NCI-H748 (cell line): Measurements from ENCODE around the gene FBXW5.
A peak's percentile ranks its signal among the peaks of the same experiment; 100 is the strongest.

Source experiments
- DNase-seq: peaks from one replicate; lab custom pipeline; 2025; ENCODE audit not compliant: unreplicated experiment; lab: John Stamatoyannopoulos, UW

FBXW5 gene

GRCh38 chr9:136978073-136978864 lies 33.7 kb upstream of the FBXW5 start:
- DNase-seq = peak; percentile 81

- DNase-seq = no peak
Observed at GRCh38 chr9:136977649-136978072, 33.1 kb upstream of the FBXW5 start.

GRCh38 chr9:136977223-136977622 lies 32.7 kb upstream of the FBXW5 start, which contains the start of gene PTGDS:
TSS of gene PTGDS (plus strand) at chr9:136977504. CDS start at chr9:136977579, 75 bp downstream.
- no peak for DNase-seq

GRCh38 chr9:136975644-136976043 lies 31.1 kb upstream of the FBXW5 start:
- no peak for DNase-seq

- DNase-seq = no peak
Observed at GRCh38 chr9:136974817-136975535, 30.4 kb upstream of the FBXW5 start.

GRCh38 chr9:136973618-136974617 lies 29.4 kb upstream of the FBXW5 start:
- no peak for DNase-seq

GRCh38 chr9:136972743-136973142 lies 28.2 kb upstream of the FBXW5 start:
- DNase-seq = no peak

GRCh38 chr9:136972335-136972734 lies 27.8 kb upstream of the FBXW5 start:
- no peak for DNase-seq

GRCh38 chr9:136971746-136972145 lies 27.2 kb upstream of the FBXW5 start:
- no peak for DNase-seq

- DNase-seq = no peak
Observed at GRCh38 chr9:136970361-136970760, 25.8 kb upstream of the FBXW5 start.

GRCh38 chr9:136969774-136970173 lies 25.2 kb upstream of the FBXW5 start:
- no peak for DNase-seq

- no peak for DNase-seq
Observed at GRCh38 chr9:136969150-136969549, 24.6 kb upstream of the FBXW5 start.

GRCh38 chr9:136968333-136969127 lies 24.0 kb upstream of the FBXW5 start:
- no peak for DNase-seq

- no peak for DNase-seq
Observed at GRCh38 chr9:136965771-136966484, 21.4 kb upstream of the FBXW5 start.

- no peak for DNase-seq
Observed at GRCh38 chr9:136964833-136965422, 20.4 kb upstream of the FBXW5 start.

GRCh38 chr9:136964171-136964689 lies 19.7 kb upstream of the FBXW5 start:
- peak; percentile 86 for DNase-seq

- DNase-seq = no peak
Observed at GRCh38 chr9:136963751-136964150, 19.2 kb upstream of the FBXW5 start.

- DNase-seq = no peak
Observed at GRCh38 chr9:136963341-136963740, 18.8 kb upstream of the FBXW5 start.

GRCh38 chr9:136962701-136963248 lies 18.2 kb upstream of the FBXW5 start:
- no peak for DNase-seq
